GM19023 (cell line): ENCODE data around the gene SHMT2.

Source experiments
- ATAC-seq: cut with Tn5 transposase; IDR thresholded peaks from one replicate; pipeline ENCODE4 v1.9.1; 2021; ENCODE audit warnings: mild to moderate bottlenecking, moderate library complexity; ENCODE audit not compliant: unreplicated experiment

The SHMT2 gene

GRCh38 chr12:57196956-57197355 is 32.6 kb upstream of the SHMT2 start:
- ATAC-seq, result no peak

- ATAC-seq, result no peak
These were observed 31.2 kb upstream of the SHMT2 start for GRCh38 chr12:57198329-57198728.

GRCh38 chr12:57199191-57199590 is 30.3 kb upstream of the SHMT2 start:
- no peak for ATAC-seq

- no peak for ATAC-seq
These were observed 29.0 kb upstream of the SHMT2 start for GRCh38 chr12:57200497-57200896.

GRCh38 chr12:57201219-57201618 is 28.3 kb upstream of the SHMT2 start:
- no peak for ATAC-seq

- no peak for ATAC-seq
These were observed 27.9 kb upstream of the SHMT2 start for GRCh38 chr12:57201631-57202030.

- ATAC-seq, result no peak
These were observed 27.2 kb upstream of the SHMT2 start for GRCh38 chr12:57202321-57202720.

GRCh38 chr12:57203201-57203600 is 26.3 kb upstream of the SHMT2 start:
- ATAC-seq, result no peak

- no peak for ATAC-seq
These were observed 25.7 kb upstream of the SHMT2 start for GRCh38 chr12:57203791-57204190.

GRCh38 chr12:57204454-57204853 is 25.1 kb upstream of the SHMT2 start:
- no peak for ATAC-seq

GRCh38 chr12:57205186-57205585 is 24.3 kb upstream of the SHMT2 start:
- no peak for ATAC-seq

GRCh38 chr12:57205931-57206330 is 23.6 kb upstream of the SHMT2 start:
- no peak for ATAC-seq

GRCh38 chr12:57207731-57208630 is 21.5 kb upstream of the SHMT2 start:
- no peak for ATAC-seq

- no peak for ATAC-seq
These were observed 20.8 kb upstream of the SHMT2 start for GRCh38 chr12:57208631-57209282.

GRCh38 chr12:57209916-57210315 is 19.6 kb upstream of the SHMT2 start:
- no peak for ATAC-seq

GRCh38 chr12:57210461-57210860 is 19.1 kb upstream of the SHMT2 start:
- ATAC-seq, result no peak

GRCh38 chr12:57210926-57211692 is 18.4 kb upstream of the SHMT2 start:
- no peak for ATAC-seq

GRCh38 chr12:57211791-57212700 is 17.5 kb upstream of the SHMT2 start:
- ATAC-seq, result no peak

- no peak for ATAC-seq
These were observed 16.8 kb upstream of the SHMT2 start for GRCh38 chr12:57212701-57213057.

GRCh38 chr12:57213058-57213715 is 16.3 kb upstream of the SHMT2 start:
- no peak for ATAC-seq
